ENCODE data around the gene ETFBKMT.
"Not testable (repeated sequence)": the region's sequence is repeated elsewhere in the genome, so short reads cannot be mapped to it uniquely, and the experiment has no call there.

The ETFBKMT gene

GRCh38 chr12:31718542-31719198 is 59.2 kb downstream of the ETFBKMT start:
- not testable (repeated sequence) for DNase-seq (ENCODE audit: low read depth in 2 of 2)

- DNase-seq (ENCODE audit: low read depth in 2 of 2), result no peak
These were observed 63.1 kb downstream of the ETFBKMT start for GRCh38 chr12:31722580-31722979.

Data from stimulated activated CD8-positive, alpha-beta memory T cell treated with anti-CD3 and anti-CD28 coated beads, Interleukin-2, amount 100 ng/mL, for 1 hour (primary cell).